Right hindlimb (tissue), 1 donor: ENCODE measurements around the gene GGPS1.
"Not testable (repeated sequence)": the region's sequence is repeated elsewhere in the genome, so short reads cannot be mapped to it uniquely, and the experiment has no call there.

Experiments
- DNase-seq: peaks from one replicate; pipeline ENCODE4 v3.0.0-alpha.2; 2018

The GGPS1 gene

GRCh38 chr1:235328271-235329138 lies at the start of gene GGPS1:
Gene GGPS1 (plus strand): TSS chr1:235328570. CDS start chr1:235335265, 6,695 bp downstream.
- peak; percentile 100 for DNase-seq

- DNase-seq, result no peak
Observed at GRCh38 chr1:235278915-235279292, 49.5 kb upstream of the GGPS1 start.

- no peak for DNase-seq
Observed at GRCh38 chr1:235279694-235280093, 48.7 kb upstream of the GGPS1 start.

- DNase-seq, result no peak
Observed at GRCh38 chr1:235280467-235280866, 47.9 kb upstream of the GGPS1 start.

- not testable (repeated sequence) for DNase-seq
Observed at GRCh38 chr1:235283636-235284035, 44.7 kb upstream of the GGPS1 start.

- DNase-seq, result no peak
Observed at GRCh38 chr1:235284231-235284769, 44.1 kb upstream of the GGPS1 start.

- DNase-seq, result no peak
Observed at GRCh38 chr1:235286667-235287066, 41.7 kb upstream of the GGPS1 start.

GRCh38 chr1:235287208-235287882 lies 41.0 kb upstream of the GGPS1 start:
- no peak for DNase-seq

- no peak for DNase-seq
Observed at GRCh38 chr1:235289859-235290739, 38.3 kb upstream of the GGPS1 start.

- no peak for DNase-seq
Observed at GRCh38 chr1:235290740-235291502, 37.4 kb upstream of the GGPS1 start.

GRCh38 chr1:235291599-235292091 lies 36.7 kb upstream of the GGPS1 start:
- DNase-seq, result no peak

- DNase-seq, result no peak
Observed at GRCh38 chr1:235292790-235293189, 35.6 kb upstream of the GGPS1 start.

- no peak for DNase-seq
Observed at GRCh38 chr1:235293322-235293942, 34.9 kb upstream of the GGPS1 start.

GRCh38 chr1:235295902-235296350 lies 32.4 kb upstream of the GGPS1 start:
- no peak for DNase-seq

- no peak for DNase-seq
Observed at GRCh38 chr1:235296729-235297128, 31.6 kb upstream of the GGPS1 start.

GRCh38 chr1:235297579-235297978 lies 30.8 kb upstream of the GGPS1 start:
- DNase-seq, result no peak

- DNase-seq, result no peak
Observed at GRCh38 chr1:235298758-235299157, 29.6 kb upstream of the GGPS1 start.

- no peak for DNase-seq
Observed at GRCh38 chr1:235299169-235299858, 29.1 kb upstream of the GGPS1 start.

GRCh38 chr1:235302143-235302542 lies 26.2 kb upstream of the GGPS1 start:
- DNase-seq, result no peak

GRCh38 chr1:235304549-235305451 lies 23.6 kb upstream of the GGPS1 start:
- no peak for DNase-seq
